Body of pancreas (tissue), 4 donors: Measurements from ENCODE around the gene ZNF134.

Experiments used
- POLR2A ChIP-seq, 3 donors: fragments of 450-650 bp; IDR thresholded peaks; one replicate each; pipeline ENCODE4 v1.6.1; 2016; ENCODE audit warnings: antibody characterized with exemption in 3 of 3, mild to moderate bottlenecking in 2 of 3
- TF ChIP-seq, protein P1 (sequence below), 7 experiments: fragments of 450-650 bp in 4 of 7; fragments of 200-600 bp in 3 of 7; sonication (generic) in 3 of 7; IDR thresholded peaks; one replicate each; pipeline ENCODE4 v1.5.1; 2016 to 2019; ENCODE audit warnings: antibody characterized with exemption in 7 of 7

DNA sequence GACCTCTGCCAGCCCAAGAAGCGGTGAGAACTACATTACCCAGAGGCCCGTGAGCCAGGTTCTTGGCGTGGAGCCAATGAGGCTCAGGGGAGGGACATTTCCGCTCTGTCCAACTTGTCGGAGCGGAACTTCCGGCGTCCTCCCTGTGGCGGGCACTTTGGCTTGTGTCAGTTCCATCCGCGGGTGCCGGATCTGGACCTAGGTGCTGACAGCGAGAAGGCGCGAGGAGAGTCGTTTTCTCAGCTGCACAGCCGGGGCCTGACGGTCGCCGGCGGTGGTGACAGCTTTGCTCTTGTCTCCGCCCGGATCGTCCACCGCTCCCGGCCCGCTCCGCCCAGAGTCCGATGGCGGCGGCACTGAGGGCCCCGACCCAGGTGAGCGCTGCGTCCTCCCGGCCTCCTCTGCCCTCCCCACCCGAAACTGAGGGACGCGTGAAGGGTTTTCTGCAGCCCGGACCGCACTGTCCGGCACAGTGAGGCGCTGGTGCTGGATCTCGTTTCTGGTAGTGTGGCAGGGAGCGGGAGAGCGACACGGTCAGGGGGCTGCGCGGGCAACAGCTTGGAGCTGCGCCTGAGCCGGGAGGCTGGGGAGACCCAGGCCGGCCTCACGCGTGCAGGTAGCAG, 14.2 kb upstream of the ZNF134 start, which contains the start of gene ZNF530:
- TF ChIP-seq, protein P1, sequence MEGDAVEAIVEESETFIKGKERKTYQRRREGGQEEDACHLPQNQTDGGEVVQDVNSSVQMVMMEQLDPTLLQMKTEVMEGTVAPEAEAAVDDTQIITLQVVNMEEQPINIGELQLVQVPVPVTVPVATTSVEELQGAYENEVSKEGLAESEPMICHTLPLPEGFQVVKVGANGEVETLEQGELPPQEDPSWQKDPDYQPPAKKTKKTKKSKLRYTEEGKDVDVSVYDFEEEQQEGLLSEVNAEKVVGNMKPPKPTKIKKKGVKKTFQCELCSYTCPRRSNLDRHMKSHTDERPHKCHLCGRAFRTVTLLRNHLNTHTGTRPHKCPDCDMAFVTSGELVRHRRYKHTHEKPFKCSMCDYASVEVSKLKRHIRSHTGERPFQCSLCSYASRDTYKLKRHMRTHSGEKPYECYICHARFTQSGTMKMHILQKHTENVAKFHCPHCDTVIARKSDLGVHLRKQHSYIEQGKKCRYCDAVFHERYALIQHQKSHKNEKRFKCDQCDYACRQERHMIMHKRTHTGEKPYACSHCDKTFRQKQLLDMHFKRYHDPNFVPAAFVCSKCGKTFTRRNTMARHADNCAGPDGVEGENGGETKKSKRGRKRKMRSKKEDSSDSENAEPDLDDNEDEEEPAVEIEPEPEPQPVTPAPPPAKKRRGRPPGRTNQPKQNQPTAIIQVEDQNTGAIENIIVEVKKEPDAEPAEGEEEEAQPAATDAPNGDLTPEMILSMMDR (IDR thresholded peaks at IDR 0.05) = no peak
- peak in 1 of 3 donors; percentile 26 for TF ChIP-seq POLR2A (IDR thresholded peaks at IDR 0.05)
